HG02970 (cell line): ENCODE results near the gene CNPY1.
"Not testable (repeated sequence)": the region's sequence is repeated elsewhere in the genome, so short reads cannot be mapped to it uniquely, and the experiment has no call there.

Experiments used
- ATAC-seq: cut with Tn5 transposase; IDR thresholded peaks from one replicate; pipeline ENCODE4 v1.9.1; 2021; ENCODE audit warnings: mild to moderate bottlenecking, moderate library complexity, moderate number of reproducible peaks; ENCODE audit not compliant: unreplicated experiment, low FRiP score

The CNPY1 gene

DNA sequence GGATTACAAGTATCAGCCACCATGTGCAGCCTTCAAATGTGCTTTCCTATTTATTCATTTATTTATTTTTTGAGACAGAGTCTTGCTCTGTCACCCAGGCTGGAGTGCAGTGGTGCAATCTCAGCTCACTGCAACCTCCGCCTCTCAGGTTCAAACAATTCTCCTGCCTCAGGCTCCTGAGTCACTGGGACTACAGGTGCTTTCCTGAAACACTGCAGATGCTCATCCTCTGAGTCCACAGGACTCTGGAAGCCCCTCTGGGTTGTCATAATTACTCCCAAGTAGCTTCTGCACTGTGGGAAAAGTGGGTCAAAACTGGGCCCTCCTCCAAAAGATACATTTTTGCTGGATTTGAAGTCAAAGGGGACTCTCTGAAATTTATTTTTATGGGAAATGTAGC is at the start of gene CNPY1:
TSS of gene CNPY1 (minus strand) at position 111 of the 400 bp plus-strand sequence. CDS start 630 bp downstream, outside the sequence.
- ATAC-seq = not testable (repeated sequence)

DNA sequence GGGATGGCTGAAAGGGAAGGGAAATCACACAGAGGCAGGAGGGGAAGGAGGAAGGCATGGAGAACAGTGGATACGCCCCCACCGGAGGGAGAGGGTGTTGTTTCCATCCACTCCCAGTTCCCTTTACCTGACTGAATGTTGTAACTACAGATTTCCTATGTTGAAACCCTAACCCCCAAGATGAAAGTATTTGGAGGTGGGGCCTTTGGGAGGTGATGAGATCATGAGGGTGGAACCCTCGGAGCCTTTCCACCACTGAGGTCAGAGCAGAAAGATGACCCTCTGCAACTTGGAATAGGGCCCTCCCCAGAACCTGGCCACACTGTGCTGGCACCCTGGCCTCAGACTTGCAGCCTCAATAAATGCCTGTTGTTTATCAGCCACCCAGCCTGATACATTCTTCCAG is 48.6 kb upstream of the CNPY1 start:
- ATAC-seq = no peak

DNA sequence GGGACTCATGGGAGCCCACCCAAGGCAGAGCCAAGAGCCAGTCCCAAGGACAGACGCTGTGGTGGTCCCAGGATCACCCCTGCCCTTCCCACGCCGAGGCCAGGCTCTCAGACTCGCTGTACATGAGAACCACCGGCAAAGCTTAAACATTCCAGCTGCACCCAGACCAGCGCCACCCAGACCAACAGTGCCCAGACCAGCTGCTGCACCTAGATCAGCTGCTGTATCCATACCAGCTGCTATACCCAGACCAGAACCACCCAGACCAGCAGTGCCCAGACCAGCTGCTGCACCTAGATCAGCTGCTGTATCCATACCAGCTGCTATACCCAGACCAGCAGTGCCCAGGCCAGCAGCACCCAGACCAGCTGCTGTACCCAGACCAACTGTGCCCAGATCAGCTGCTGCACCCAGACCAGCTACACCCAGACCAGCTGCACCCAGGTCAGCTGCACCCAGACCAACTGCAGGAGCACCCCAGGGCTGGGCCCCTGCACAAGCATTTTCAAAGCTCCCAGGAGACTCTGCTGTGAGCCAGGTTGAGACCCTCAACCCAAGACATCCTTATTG is 47.9 kb upstream of the CNPY1 start:
- no peak for ATAC-seq

DNA sequence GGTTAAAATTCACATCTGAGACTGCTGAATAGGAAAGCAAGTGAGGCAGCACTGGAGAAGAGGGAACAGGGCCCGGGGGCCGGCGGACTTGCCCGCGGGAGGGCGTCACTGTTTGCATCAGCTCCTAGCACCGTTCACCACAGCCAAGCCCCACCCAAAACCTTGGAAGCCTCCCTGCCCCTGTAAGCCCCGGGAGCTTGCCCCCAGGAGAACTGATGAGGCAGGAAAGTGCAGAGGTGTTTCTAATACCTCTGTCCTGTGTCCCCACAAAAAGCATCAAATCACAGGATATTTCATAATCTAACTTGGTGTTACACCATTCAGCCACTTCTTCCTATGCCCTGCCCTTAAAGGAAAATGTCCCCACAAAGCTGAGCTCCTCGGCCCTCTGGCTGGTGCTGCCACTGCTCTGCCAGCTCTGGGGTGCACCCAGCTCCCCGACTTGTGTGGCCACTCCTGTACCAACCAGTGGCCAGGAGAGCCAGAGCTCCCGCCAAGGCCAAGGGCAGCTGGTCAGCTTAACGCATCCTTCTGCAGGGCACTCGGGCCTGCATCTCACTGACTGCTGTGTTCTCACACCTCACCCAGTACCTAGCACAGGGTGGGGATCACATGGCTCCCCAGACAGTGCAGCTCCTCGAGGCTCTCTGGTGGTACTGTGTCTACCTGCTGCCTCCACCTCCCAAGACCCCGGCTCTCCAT is 47.3 kb upstream of the CNPY1 start:
- no peak for ATAC-seq

DNA sequence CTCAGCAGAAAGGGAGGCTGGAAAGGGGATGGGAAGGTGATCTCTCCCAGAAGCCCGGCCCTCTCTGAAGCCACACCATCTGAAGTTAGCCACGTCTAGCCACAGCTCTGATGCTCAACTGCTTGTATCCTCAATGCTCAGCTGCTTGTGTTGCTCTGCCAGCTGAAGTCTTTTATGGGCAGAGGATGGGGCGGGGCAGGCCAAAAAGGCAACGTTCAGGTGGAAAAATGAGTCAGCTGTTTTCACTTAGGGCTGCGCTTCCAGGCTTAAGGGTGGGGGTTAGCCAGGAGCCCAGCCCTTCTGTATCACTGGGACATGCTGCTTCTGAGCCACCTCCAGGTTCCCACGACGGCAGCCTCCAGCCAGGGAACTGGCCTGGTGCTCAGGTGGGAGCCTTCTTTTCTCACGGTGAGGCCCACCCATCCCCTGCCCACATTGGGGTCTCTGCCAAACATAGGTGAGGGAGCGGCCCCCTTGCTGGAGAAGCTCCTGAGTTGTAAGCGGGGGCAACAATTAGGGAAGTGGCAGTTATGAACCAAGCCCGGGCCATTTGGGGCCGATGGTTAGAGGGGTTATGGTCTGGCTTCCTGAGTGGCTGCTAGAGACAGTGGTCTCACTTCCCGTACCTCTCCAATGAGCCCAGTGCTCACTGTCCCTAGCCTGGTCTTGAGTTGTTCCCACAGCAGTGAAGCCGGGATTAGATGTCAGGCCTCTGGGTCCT is 44.9 kb upstream of the CNPY1 start:
- ATAC-seq = no peak

DNA sequence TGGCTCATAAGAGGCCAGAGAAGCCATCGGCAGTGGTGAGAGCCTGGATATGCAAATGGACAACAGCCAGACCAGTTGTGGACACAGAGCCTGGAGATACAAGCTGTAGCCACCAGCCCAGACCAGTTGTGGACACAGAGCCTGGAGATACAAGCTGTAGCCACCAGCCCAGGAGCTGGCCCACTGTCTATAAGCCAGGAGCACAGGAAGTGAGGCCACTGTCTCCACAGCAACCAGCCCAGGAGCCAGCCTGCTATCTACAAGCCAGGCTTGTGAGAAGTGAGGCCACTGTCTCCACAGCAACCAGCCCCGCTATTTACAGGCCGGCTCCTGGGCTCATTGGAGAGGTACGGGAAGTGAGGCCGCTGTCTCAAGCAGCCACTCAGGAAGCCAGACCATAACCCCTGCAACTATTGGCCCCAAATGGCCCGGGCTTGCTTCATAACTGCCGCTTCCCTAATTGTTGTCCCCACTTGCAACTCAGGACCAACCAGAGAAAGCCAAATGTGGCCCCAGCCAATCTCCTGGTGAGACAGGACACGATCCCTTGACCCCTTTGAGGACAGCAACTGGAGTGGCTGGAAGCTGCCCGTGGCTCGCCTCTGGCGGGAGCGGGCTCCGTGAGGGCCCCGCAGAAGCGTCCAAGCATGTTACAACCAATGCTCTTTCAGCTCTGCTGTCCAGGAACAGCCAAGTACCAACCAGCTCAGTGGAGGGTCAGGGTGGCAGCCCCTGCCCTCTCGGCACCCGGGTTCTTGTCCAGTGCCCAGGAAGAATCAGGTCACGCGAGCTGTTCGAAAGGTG is 44.1 kb upstream of the CNPY1 start:
- ATAC-seq = no peak

DNA sequence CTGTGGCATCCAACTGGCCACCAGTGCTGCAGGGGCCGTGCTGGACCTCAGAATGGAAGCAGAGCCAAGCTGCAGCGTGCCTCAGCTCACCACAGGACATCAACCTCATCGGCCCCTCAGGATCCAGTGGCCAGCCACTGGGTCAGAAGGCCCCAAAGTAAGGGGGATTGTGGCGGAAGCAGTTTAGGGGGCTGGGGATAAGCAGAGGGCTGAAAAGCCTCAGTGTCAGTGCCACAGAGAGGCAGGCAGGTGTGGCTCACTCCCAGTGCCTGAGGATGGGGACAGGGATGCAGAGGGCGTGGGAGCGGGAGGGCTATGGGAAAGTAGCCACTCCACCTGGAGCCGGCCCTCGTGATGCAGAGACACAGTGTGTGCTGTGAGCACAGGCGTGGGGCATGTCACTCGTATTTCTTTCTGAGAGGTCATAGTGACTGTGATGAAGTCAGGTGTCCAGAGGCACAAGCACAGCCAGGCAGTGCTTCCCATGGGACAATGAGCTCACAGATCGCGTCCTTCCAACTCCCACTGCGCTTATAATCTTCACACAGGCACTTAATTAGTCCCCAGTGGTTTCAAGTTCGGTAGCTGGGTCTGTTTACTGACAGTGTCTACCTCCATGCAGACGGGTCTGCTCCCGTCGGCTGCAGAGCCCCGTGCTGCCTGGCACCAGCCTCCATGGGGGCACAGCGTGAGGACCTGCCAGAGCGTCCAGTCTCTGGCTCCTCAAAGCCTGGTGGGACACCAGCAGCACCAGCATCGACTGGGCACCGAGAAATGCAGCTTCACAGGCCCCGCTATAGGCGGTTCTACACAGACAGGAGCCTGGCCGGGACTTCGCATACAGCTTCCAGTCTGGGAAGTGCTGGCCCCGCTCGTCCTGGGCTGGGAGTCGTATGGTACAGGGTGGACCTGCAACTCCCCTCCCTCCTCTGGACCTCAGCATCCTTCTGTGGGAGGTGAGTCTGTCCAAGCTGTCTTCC is 42.9 kb upstream of the CNPY1 start:
- no peak for ATAC-seq

DNA sequence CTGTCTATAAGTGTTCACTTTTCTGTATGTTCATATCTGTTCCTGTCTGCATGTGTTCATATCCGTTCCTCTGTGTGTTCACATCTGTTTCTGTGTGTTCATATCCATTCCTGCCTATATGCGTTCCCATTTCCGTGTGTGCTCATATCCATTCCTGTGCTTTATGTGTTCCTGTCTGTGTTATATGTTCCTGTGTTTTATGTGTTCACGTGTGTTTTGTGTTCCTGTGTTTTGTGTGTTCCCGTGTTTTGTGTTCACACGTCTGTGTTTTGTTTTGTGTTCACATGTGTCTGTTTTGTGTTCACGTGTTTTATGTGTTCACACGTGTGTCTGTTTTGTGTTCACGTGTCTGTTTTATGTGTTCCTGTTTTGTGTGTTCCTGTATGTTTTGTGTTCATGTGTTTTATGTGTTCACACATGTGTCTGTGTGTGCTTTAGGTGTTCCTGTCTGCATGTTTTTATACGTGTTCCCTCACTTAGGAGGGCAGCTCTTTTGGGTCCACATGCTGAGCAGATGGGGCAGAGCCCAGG is 42.2 kb upstream of the CNPY1 start:
- ATAC-seq = no peak

DNA sequence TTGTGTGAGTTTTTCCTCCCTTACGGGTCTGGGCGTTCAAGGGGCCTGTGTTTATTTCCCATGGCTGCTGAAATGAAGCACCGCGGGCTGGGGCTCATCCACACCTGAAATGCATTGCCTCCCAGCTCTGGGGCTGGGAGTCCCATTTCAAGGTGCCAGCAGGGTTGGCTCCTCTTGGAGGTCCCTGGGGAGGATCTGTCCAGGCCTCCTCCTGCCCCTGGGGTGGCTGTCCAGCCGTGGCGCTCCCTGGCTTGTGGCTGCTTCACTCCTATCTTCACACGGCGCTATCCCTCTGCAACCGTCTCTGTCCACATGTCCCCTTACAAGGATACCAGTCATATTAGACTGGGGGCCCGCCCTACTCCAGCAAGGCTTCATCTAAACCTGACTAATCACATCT is 41.1 kb upstream of the CNPY1 start:
- no peak for ATAC-seq

DNA sequence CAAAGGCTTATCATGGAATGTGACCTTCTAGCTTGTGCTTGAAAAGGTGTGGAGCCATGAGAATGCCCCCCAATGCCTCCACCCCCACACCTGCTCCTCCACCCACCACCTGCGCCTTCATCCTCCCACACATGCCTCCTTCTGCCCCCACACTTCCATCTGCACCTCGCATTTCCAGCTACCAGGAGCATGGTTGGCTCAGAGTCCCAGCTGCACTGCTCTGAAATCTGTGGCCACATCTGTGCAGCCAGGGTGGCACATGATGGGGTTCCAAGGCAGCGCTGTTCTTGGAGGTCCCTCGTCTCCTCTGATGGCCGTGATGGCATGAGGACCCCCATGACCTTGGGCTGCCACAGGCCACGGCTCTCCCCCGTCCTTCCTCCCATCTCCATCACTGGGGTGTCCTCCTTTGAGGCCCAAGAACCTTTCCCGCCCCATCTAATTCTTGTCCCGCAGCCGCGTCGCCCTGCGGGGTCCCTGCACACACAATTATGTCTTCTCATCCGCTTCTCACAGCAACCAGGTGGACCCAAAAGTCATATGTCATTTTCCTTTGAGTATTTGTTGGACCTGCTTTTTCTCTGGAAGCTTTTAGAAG is 40.6 kb upstream of the CNPY1 start:
- no peak for ATAC-seq

DNA sequence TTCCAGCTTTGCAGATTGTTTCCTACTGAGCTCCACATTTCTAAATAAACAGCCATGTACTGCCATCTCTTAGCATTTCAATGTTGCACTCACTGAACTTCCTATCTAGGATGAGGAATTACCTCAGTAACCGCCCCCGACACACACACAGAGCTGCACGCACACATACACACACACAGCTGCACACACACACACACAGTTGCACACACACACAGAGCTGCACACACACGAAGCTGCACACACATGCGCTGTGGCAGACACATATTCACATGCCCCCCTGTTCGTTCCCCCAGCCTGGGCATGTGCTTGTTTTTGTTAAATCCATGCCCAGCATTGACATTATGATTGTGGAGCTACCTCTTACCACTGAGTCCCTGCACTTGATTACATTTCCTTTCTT is 39.6 kb upstream of the CNPY1 start:
- no peak for ATAC-seq

DNA sequence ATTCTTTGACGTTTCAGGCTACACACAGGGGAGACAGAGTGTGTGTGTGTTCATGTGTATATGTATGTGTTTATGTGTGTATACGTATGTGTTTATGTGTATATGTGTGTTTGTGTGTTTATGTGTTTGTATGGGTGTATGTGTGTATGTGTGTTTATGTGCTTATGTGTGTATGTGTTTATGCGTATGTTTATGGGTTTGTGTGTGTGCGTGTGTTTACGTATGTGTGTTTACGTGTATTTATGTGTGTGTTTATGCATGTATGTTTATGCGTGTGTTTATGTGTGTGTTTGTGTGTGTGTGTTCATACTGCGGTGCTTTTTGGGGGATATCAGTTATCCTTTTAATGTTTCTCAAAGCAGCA is 39.2 kb upstream of the CNPY1 start:
- ATAC-seq = no peak

DNA sequence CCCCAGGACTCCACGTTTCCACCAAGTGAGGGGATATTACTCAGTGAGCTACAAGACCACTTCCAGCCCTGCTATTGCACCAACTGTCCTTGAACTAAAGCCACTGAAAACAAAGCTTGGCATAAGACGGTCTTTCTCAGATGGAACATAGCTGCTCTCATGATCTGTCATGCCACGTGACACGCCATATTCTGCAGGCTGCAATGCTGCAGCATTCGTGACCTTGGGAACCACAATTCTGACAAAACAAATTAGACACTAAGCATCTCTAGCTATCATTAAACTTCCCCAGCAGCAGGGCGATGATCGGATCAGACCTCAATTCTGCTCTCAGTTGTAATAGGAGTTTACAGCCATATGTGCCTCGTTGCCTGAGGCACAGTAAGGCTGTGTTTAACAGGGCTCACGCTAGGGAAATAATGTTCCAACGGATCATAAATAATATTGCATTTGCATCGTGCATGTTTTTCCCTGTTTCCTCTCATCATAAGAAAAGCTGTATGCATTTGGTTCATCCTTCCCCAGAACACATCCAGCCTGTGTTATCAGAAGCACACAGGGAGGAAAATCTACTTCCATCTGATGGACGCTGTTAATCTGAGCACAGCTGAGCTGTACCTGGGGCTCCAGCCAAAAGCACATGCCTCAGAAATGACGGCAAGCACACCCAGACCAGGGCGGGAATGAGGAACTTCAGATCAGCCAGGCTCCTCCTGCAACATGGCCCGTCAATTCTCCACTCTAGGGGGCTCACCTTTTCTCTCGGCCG is 38.6 kb upstream of the CNPY1 start:
- ATAC-seq = no peak

DNA sequence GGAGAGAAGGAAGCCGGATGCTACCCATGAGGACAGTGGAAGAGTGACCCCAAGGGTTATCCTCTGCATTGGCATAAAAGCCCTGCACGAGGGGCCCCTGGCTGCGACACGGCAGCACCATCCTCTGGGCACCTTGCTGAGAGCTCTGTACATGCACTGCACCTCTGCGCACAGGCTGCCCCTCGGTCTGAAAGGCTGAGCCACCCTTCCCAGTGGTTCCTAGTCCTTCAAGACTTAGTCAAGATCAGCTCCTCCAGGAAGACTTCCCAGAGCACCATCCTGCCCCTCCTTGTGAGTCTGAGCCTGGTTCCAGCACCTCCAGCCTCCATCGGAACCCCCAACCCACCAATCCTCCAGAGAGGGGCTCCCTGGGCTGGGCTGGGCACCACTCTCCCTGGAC is 37.9 kb upstream of the CNPY1 start:
- no peak for ATAC-seq

DNA sequence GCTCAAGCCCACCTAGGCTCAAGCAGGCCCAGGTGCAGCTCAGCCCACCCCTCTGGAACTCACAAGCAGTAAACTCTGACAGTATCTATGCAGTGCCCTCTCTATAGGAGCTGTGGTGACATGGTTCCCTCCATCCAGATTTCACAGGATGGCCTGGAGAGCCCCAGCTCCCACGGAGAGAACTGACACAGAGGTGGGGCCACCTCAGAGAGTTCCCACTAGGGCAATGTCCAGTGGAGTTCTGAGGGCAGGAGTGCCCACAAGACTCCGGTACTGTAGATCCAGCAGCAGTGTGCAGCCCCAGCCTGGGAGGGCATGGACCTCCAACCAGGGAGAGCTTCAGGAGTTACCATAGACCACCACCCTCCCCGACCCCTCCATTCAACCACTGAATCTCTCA is 37.3 kb upstream of the CNPY1 start:
- no peak for ATAC-seq

DNA sequence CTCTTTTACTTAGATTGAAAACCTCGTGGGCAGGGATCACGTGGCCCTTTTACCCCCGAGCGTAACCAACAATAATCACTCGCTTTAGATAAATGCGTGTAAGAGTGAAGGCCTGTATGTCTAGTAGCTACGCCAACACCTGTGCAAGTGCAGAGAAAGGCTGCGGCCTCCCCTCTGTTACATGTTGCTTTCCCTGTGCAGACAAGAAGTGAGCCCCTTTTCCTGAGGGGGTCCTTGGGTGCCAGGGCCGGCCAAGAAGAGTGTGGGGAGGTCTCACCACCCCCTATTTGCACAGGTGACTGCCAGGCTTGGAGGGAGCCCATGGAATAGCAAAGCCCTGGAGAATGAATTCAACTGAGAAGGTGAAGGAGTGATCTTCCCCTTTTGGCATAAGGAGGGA is 35.6 kb upstream of the CNPY1 start:
- no peak for ATAC-seq

DNA sequence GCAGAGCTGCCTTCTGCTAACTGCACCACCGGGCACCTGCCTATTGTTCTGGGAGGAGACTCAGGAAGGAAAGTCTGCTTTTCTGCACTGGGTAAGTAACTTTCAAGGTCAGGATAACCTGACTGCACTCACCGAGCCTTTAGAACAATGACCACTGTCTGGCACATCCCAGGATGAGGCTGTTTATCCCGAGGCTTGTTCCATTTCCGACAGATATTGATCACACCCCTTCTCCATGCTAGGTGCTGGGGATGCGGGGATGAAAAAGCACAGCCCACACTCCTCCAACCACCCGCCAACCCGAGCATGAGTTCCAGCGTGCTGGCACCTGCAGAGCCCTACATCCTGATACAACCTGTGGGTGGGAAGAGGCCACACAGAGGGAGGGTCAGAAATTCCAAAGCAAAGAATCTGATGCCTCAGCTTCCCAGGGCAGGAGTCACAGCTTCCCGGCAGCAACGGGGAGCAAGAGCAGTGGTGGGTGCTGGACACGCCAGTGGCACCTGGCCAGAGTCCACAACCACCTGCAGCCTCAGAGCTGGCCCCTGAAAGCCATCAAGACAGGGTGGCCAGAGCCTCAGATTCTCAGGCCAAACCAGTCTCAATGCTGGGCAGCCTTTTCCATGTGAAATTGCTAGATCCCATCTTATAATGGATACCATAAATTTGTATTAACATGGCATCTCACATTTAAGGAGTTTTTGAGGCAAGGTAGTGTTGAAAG is 34.9 kb upstream of the CNPY1 start:
- no peak for ATAC-seq

DNA sequence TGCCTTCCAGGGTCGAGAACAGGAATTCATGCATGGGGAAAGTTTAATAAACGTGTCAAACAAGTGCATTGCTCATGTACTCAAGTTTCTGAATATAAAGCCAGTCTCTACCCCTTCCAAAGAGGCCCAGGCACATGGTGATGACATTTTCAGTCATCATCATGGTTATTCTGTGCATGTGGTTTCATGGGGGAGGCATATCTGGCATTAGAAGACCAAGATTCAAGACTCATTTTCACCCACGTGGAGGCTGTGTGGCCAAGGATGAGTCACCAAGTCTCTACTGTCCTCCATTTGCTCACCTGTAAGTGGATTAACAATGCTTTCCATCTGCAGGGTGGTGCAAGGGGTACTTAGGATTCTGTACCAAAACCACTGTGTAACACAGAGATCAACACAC is 34.0 kb upstream of the CNPY1 start:
- no peak for ATAC-seq
